Aorta (tissue), 5 donors: ENCODE results near the gene THAP7. TPM values are rescaled to one million over a fixed set of nuclear protein-coding genes. Genes with fewer than 3 reads are reported as not detected.

Experiments
- ATAC-seq: fragments of 200-7000 bp; cut with Tn5 transposase; one replicate; pipeline ENCODE4 v1.9.1; 2022; ENCODE audit warnings: moderate library complexity; ENCODE audit not compliant: low FRiP score
- DNase-seq, 2 donors: peaks; one replicate each; pipeline ENCODE4 v3.0.0-alpha.2; 2020
- H3K27ac ChIP-seq, 2 donors: one replicate each; pipeline ENCODE4 v1.5.1; 2013; ENCODE audit warnings: low read length in 2 of 2, mild to moderate bottlenecking in 2 of 2, moderate library complexity in 2 of 2, control low read depth in 1 of 2, inconsistent platforms in 1 of 2, low read depth in 1 of 2
- H3K27me3 ChIP-seq, 2 donors: one replicate each; pipeline ENCODE4 v1.6.1; 2013; ENCODE audit warnings: control low read depth in 1 of 2, low read length in 1 of 2, mild to moderate bottlenecking in 1 of 2, moderate library complexity in 1 of 2; ENCODE audit not compliant: insufficient read depth in 2 of 2, control insufficient read depth in 1 of 2
- H3K36me3 ChIP-seq, 2 donors: one replicate each; pipeline ENCODE4 v1.6.1; 2013; ENCODE audit warnings: control low read depth in 1 of 2, low read length in 1 of 2, mild to moderate bottlenecking in 1 of 2; ENCODE audit not compliant: insufficient read depth in 2 of 2, control insufficient read depth in 1 of 2
- H3K4me1 ChIP-seq, 2 donors: one replicate each; pipeline ENCODE4 v1.6.1; 2013; ENCODE audit warnings: low read length in 2 of 2, control low read depth in 1 of 2, mild to moderate bottlenecking in 1 of 2, moderate library complexity in 1 of 2; ENCODE audit not compliant: insufficient read depth in 2 of 2, control insufficient read depth in 1 of 2
- H3K4me3 ChIP-seq, 2 donors: one replicate each; pipeline ENCODE4 v1.5.1; 2013; ENCODE audit warnings: low read length in 2 of 2, control low read depth in 1 of 2, mild to moderate bottlenecking in 1 of 2
- H3K9me3 ChIP-seq: one replicate; pipeline ENCODE4 v1.6.1; 2013; ENCODE audit warnings: mild to moderate bottlenecking, low read length; ENCODE audit not compliant: control insufficient read depth
- WGBS, 2 donors: extraction: QIAGEN DNeasy Blood & Tissue Kit; methylation state at CpG; one replicate each; pipeline ENCODE4 v1.1.7; 2013; 5-methylcytosine and 5-hydroxymethylcytosine counted together
- intact Hi-C, 2 donors: fragments of 100-400 bp; cut with DNase I; formaldehyde crosslinking; loops; one replicate each; pipeline versions ENCODE4 v1.14.2 to v1.15.0; 2022
- polyA plus RNA-seq, 2 donors: library from polyadenylated mRNA; stranded (reverse); fragments of 200-250 nt; gene quantifications; one replicate each; pipeline ENCODE4 v1.2.3, GENCODE V29; 2013
- total RNA-seq, 2 donors: library from RNA; stranded (reverse); fragmentation: NEBNext Ultra II Directional; extraction: Animal tissue kit (Norgen Biotek cat#: 25700); gene quantifications; one replicate each; pipeline ENCODE4 v1.2.1, GENCODE V29; 2021
- donor health status: healthy with polysubstance abuse.
- donor health status: Bipolar disorder and iron deficiency.
- donor health status: DM: no; HTN: no; CAD: no.
- donor health status: DM: no; HTN: no; CAD: no.
- donor health status: DM: yes; HTN: yes; CAD: no.

The THAP7 gene
- total and polyA plus RNA-seq, 4 donors, result 16.4 to 69.0 (median 18.9) TPM

DNA sequence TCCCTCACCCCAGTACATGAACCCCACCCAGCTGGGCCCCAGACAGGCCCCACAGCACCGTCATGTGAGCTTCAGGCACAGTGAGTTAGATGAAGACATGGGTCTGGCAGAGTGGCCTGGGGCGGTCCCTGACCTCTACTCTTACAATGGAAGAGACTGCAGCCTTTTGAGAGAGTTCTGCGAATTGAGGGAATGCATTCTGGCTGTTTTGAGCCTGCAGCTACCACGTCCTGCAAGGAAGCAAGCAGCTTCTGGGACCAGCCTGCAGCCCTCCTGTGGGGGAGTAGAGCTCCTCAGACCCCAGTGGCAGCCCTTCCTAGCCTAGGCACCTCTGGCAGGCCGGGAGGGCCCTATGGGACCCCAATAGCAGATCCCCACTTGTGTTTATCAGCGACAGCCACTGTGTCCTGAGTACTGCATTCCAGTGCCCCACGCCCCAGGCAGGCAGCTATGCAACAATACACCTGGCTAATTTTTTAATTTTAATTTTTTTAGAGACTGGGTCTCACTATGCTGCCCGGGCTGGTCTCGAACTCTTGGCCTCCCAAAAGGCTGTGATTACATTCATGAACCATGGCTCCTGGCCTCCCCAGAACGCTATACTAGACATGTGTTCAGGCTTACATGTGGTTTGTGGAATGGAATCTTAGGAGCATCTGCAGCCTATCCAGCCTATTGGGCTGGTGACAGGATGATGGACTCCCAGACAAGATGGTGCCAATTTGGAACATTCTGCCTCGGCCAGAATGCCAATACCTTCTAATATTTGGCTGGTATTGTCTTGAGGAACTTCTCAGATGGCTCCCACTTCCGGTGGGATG lies 31.2 kb upstream of the THAP7 start:
- DNase-seq (no peak), ATAC-seq (no peak)
- Histone ChIP-seq H3K36me3 (no peaks in the 10 kb centered on the region), H3K4me3 (no peak overlapping the region), H3K27me3 (no peaks in the 10 kb centered on the region), H3K9me3 (no peaks in the 10 kb centered on the region), H3K4me1 (no peaks in the 10 kb centered on the region), H3K27ac (no peak overlapping the region)
- intact Hi-C loops, result no loop called here
- 85 to 86% methylated on average over 12 of the region's 12 CpGs for WGBS, 2 donors

GRCh38 chr22:21032037-21032867 lies 30.3 kb upstream of the THAP7 start, which contains the start of gene SLC7A4:
SLC7A4 (minus strand) TSS chr22:21032561; CDS start chr22:21031812, 749 bp downstream.
- Histone ChIP-seq H3K27me3 (no peaks in the 10 kb centered on the region), H3K9me3 (no peaks in the 10 kb centered on the region), H3K36me3 (no peaks in the 10 kb centered on the region), H3K27ac (no peak within 1 kb of the TSS), H3K4me1 (no peaks in the 10 kb centered on the region), H3K4me3 (no peak within 1 kb of the TSS)
- intact Hi-C loops, result no loop called here
- DNase-seq, result no peak
- WGBS, 2 donors, result 6 to 7% methylated on average over 46 to 59 of the region's 59 CpGs
- ATAC-seq, result no peak

GRCh38 chr22:21031545-21032036 lies 29.7 kb upstream of the THAP7 start:
- no peaks in the 10 kb centered on the region for H3K9me3 ChIP-seq
- no peaks in the 10 kb centered on the region for H3K27me3 ChIP-seq
- no peak overlapping the region for H3K4me3 ChIP-seq
- no peak for ATAC-seq
- H3K27ac ChIP-seq, result no peak overlapping the region
- H3K4me1 ChIP-seq, result no peaks in the 10 kb centered on the region
- DNase-seq, result no peak
- WGBS, 2 donors, result 84 to 90% methylated on average over 17 to 18 of the region's 18 CpGs
- intact Hi-C loops, result no loop called here
- H3K36me3 ChIP-seq, result no peaks in the 10 kb centered on the region

DNA sequence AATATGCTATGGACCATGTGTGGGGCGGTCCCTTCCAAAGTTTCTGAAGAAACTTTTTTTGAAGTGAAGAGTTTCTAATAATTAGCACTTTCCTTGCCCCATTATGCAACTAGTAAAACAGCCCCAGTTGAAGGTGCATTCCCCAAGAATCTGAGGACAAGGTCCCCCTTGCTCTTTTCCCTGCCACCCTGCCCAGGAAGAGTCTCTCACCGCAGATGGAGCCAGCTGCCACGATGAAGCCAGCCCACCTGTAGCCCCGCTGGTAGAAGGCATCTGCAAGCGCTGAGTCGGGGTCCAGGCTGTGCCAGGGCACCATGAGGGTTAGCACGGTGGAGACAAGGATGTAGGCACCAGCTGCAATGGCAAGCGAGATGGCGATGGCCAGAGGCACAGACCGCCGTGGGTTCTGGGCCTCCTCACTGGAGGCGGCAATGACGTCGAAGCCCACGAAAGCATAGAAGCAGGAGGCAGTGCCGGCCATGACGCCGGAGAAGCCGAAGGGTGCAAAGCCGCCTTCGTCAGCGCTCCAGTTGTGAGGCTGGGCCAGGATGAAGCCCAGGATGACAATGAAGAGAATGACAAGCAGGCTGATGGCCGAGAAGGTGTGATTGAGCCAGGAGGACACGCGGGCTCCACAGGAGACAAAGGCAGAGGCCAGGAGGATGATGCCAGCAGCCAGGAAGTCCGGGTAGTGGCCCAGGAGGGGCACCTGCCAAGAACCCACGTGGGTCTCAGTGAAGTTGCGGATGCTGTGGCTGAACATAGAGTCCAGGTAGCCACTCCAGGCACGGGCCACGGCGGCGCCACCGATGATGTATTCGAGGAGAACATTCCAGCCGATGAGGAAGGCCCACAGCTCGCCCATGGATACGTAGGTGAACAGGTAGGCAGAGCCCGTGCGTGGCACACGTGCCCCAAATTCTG lies 29.0 kb upstream of the THAP7 start:
- Histone ChIP-seq H3K4me1 (no peaks in the 10 kb centered on the region), H3K9me3 (no peaks in the 10 kb centered on the region), H3K27ac (no peak overlapping the region), H3K27me3 (no peaks in the 10 kb centered on the region), H3K36me3 (no peaks in the 10 kb centered on the region), H3K4me3 (no peak overlapping the region)
- DNase-seq (no peak), ATAC-seq (no peak)
- WGBS, 2 donors, result 93% methylated on average over 40 of the region's 40 CpGs
- intact Hi-C loops, result no loop called here

GRCh38 chr22:21030032-21030431 lies 28.1 kb upstream of the THAP7 start:
- intact Hi-C loops, result no loop called here
- no peaks in the 10 kb centered on the region for H3K4me1 ChIP-seq
- no peaks in the 10 kb centered on the region for H3K27me3 ChIP-seq
- no peaks in the 10 kb centered on the region for H3K9me3 ChIP-seq
- WGBS, 2 donors, result 94 to 95% methylated on average over 15 of the region's 15 CpGs
- no peaks in the 10 kb centered on the region for H3K36me3 ChIP-seq
- no peak overlapping the region for H3K4me3 ChIP-seq
- H3K27ac ChIP-seq, result no peak overlapping the region
- no peak for ATAC-seq
- no peak for DNase-seq

GRCh38 chr22:21029486-21030025 lies 27.6 kb upstream of the THAP7 start:
- intact Hi-C loops, result no loop called here
- Histone ChIP-seq H3K9me3 (no peaks in the 10 kb centered on the region), H3K27ac (no peak overlapping the region), H3K27me3 (no peaks in the 10 kb centered on the region), H3K36me3 (no peaks in the 10 kb centered on the region), H3K4me3 (no peak overlapping the region), H3K4me1 (no peaks in the 10 kb centered on the region)
- 73 to 77% methylated on average over 12 of the region's 12 CpGs for WGBS, 2 donors
- DNase-seq (no peak), ATAC-seq (no peak)

- Histone ChIP-seq H3K27ac (no peak overlapping the region), H3K27me3 (no peaks in the 10 kb centered on the region), H3K4me3 (no peak overlapping the region), H3K36me3 (no peaks in the 10 kb centered on the region), H3K4me1 (no peaks in the 10 kb centered on the region), H3K9me3 (no peaks in the 10 kb centered on the region)
- WGBS, 2 donors, result 94 to 96% methylated on average over 13 of the region's 13 CpGs
- intact Hi-C loops, result no loop called here
- no peak for ATAC-seq
- no peak for DNase-seq
Measured at GRCh38 chr22:21028277-21029251, 26.6 kb upstream of the THAP7 start.
